Measurements from ENCODE around the gene CAP2.
A peak's percentile ranks its signal among the peaks of the same experiment; 100 is the strongest.

Gene CAP2

DNA sequence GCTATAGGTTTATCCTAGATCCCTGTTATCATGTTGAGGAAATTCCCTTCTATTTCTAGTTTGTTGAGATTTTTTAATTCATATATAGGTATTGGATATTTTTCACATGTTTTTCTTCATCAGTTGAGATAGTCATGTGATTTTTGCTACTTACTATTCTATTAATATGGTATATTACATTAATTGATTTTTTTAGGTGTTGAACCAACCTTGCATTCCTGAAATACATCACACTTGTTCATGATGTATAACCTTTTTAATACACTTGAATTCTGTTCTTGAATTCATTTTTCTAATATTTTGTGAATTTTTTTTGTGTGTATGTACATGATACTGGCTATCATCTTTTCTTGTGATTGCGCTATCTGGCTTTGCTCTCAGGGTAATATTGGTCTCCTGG lies 25.5 kb upstream of the CAP2 start:
- Histone ChIP-seq H3K4me1 (ENCODE audit: control insufficient read depth, insufficient read depth, low read length) (no peaks in the 10 kb centered on the region), H3K9ac (ENCODE audit: low read depth, low read length) (no peak overlapping the region), H3K27me3 (ENCODE audit: control insufficient read depth, insufficient read depth, low read length) (no peaks in the 10 kb centered on the region), H3K36me3 (ENCODE audit: control insufficient read depth, insufficient read depth, low read length) (no peaks in the 10 kb centered on the region), H3K4me3 (ENCODE audit: low read depth, low read length) (no peak overlapping the region), H3K9me3 (ENCODE audit: control insufficient read depth, insufficient read depth, low read length) (no peaks in the 10 kb centered on the region)

DNA sequence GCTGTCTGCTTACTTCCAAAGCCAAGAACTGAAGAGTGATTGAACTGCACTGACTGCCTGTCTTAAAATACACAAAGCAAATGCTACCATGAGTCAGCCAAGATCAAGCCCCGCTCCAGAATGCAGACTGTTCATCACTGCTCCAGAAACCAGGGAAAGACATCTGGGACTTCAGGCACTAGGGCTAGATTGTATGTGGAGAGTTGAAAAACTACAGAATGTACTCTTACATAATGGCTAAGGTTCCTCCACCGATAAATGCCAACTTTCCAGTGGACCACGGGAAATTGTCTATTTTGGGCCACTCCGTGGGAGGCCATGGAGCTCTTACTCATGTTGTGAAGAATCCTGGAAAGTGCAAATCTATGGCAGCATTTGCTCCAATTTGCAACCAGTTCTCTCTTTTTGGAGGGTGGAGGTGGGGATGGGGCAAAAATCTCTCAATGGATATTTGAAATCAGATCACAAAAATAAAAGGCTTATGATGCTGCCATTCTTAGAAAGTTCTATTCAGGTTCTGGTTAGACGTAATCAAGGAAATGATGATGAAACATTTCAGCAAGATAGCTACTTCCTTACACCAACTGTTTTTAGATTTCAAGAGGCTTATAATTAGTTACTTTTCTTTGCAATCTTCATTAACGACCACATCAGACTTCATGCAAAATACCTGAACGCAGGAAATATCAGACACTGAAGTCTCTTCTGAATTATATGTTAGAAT lies 11.8 kb upstream of the CAP2 start:
- no peaks in the 10 kb centered on the region for H3K9me3 ChIP-seq (ENCODE audit: control insufficient read depth, insufficient read depth, low read length)
- no peaks in the 10 kb centered on the region for H3K4me1 ChIP-seq (ENCODE audit: control insufficient read depth, insufficient read depth, low read length)
- no peak overlapping the region for H3K4me3 ChIP-seq (ENCODE audit: low read depth, low read length)

DNA sequence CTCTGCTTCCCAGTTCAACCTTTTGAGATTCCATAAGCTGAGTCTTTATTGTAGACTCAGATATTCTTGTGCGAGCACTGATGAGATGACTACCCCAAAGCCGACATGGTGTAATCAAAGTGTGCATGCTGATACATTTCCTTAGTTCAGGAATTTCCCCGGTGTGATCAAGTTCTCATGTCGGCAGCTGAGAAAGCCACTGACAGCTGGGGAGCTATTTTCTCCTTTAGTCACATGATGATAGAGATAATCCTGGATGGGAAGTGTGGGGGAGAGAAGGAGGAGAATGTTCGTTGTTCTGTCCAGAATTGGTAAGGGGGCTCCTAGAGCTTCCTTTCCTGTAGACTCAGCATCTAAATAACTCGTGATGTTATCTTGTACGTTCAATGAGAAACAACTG lies 7.7 kb upstream of the CAP2 start:
- H3K9me3 ChIP-seq (ENCODE audit: control insufficient read depth, insufficient read depth, low read length): no peaks in the 10 kb centered on the region
- H3K4me1 ChIP-seq (ENCODE audit: control insufficient read depth, insufficient read depth, low read length): no peaks in the 10 kb centered on the region
- no peaks in the 10 kb centered on the region for H3K36me3 ChIP-seq (ENCODE audit: control insufficient read depth, insufficient read depth, low read length)
- no peak overlapping the region for H3K9ac ChIP-seq (ENCODE audit: low read depth, low read length)
- no peaks in the 10 kb centered on the region for H3K27me3 ChIP-seq (ENCODE audit: control insufficient read depth, insufficient read depth, low read length)
- no peak overlapping the region for H3K4me3 ChIP-seq (ENCODE audit: low read depth, low read length)

More for the DNA sequence above, 11.8 kb upstream of the CAP2 start:
- Histone ChIP-seq H3K9ac (ENCODE audit: low read depth, low read length) (no peak overlapping the region), H3K36me3 (ENCODE audit: control insufficient read depth, insufficient read depth, low read length) (no peaks in the 10 kb centered on the region), H3K27me3 (ENCODE audit: control insufficient read depth, insufficient read depth, low read length) (no peaks in the 10 kb centered on the region)

DNA sequence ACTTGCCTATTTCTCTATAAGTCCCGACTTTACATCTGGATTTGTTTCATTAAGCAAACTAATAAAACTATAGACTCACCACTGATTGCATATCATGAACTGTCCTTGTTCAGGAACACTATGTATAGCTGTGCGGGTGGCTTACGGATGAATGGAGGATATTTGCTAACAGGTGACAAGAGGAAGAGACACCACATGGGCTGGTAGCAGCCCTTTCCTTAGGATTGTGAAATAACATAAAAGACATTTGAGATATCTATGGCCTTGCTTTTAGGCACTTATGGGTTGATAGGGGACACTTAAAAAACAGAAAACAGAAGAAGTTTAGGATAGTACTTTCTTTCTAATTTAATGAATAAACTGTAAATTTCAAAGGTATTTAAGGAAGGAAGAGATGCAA lies 5.0 kb upstream of the CAP2 start:
- H3K27me3 ChIP-seq (ENCODE audit: control insufficient read depth, insufficient read depth, low read length): peaks cover 6% of the 10 kb centered on the region
- H3K9me3 ChIP-seq (ENCODE audit: control insufficient read depth, insufficient read depth, low read length): no peaks in the 10 kb centered on the region
- H3K4me1 ChIP-seq (ENCODE audit: control insufficient read depth, insufficient read depth, low read length): no peaks in the 10 kb centered on the region
- H3K4me3 ChIP-seq (ENCODE audit: low read depth, low read length): no peak overlapping the region
- no peaks in the 10 kb centered on the region for H3K36me3 ChIP-seq (ENCODE audit: control insufficient read depth, insufficient read depth, low read length)
- no peak overlapping the region for H3K9ac ChIP-seq (ENCODE audit: low read depth, low read length)

DNA sequence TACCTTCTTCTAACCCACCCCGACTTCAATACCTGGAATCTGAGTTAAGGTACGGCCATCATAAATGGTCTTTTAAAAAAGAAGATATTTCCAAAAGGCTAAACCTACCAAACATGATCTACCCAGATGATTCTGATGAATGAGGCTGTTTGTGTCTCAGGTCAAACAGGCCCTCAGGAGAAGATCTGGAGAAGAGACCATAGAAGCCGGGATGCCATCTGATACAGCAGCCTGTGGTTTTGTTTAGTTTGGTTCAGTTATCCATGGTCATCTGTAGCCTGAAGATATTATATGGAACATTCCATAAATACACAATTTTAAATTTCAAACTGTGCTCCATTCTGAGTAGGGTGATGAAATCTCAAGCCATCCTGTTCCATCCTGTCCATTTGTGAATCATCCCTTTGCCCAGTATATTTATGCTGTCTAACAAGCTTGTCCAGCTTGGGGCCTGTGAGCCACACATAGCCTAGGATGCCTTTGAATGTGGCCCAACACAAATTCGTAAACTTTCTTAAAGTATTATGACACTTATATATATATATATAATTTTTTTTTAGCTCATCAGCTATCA lies 4.0 kb upstream of the CAP2 start:
- H3K36me3 ChIP-seq (ENCODE audit: control insufficient read depth, insufficient read depth, low read length): no peaks in the 10 kb centered on the region
- no peaks in the 10 kb centered on the region for H3K4me1 ChIP-seq (ENCODE audit: control insufficient read depth, insufficient read depth, low read length)
- H3K4me3 ChIP-seq (ENCODE audit: low read depth, low read length): no peak overlapping the region
- H3K9me3 ChIP-seq (ENCODE audit: control insufficient read depth, insufficient read depth, low read length): no peaks in the 10 kb centered on the region
- H3K27me3 ChIP-seq (ENCODE audit: control insufficient read depth, insufficient read depth, low read length): peaks cover 6% of the 10 kb centered on the region
- no peak overlapping the region for H3K9ac ChIP-seq (ENCODE audit: low read depth, low read length)

DNA sequence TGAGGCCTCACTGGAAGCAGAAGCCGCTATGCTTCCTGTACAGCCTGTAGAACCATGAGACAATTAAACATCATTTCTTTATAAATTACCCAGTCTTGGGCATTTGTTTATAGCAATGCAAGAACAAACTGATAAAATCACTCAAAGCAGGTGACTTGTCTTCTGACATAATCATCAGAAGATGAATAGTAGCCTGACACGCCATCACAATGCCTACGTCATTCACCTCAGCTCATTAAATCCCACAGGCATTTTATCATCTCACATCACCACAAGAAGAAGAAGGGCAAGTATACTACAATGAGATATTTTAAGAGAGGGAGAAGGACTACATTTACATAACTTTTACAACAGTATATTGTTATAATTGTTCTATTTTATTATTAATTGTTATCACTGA lies 3.1 kb upstream of the CAP2 start:
- Histone ChIP-seq H3K9ac (ENCODE audit: low read depth, low read length) (no peak overlapping the region), H3K4me3 (ENCODE audit: low read depth, low read length) (no peak overlapping the region), H3K36me3 (ENCODE audit: control insufficient read depth, insufficient read depth, low read length) (no peaks in the 10 kb centered on the region)

DNA sequence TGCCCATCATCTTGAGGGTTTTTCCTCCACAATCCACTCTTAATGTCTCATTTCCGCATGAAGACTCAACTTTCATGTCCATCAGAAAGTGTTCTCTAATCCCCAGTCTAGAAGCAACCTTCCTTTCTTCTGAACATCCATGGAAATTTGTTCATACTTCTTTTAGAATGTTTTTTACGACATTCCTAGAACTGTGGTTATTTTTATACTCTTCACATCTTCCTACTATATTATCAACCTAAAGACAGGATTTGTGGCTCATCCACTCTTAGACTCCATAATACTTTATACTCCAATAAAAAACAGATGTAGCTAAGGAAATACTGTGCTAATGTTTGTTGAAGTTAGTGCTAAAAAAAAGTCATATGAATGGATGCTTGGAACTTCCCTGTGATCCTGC lies 1.4 kb upstream of the CAP2 start:
- peaks cover 6% of the 10 kb centered on the region for H3K27me3 ChIP-seq (ENCODE audit: control insufficient read depth, insufficient read depth, low read length)
- H3K4me1 ChIP-seq (ENCODE audit: control insufficient read depth, insufficient read depth, low read length): peaks cover 7% of the 10 kb centered on the region
- H3K36me3 ChIP-seq (ENCODE audit: control insufficient read depth, insufficient read depth, low read length): no peaks in the 10 kb centered on the region
- no peaks in the 10 kb centered on the region for H3K9me3 ChIP-seq (ENCODE audit: control insufficient read depth, insufficient read depth, low read length)
- no peak overlapping the region for H3K4me3 ChIP-seq (ENCODE audit: low read depth, low read length)
- no peak overlapping the region for H3K9ac ChIP-seq (ENCODE audit: low read depth, low read length)

More for the DNA sequence above, 3.1 kb upstream of the CAP2 start:
- Histone ChIP-seq H3K27me3 (ENCODE audit: control insufficient read depth, insufficient read depth, low read length) (peaks cover 6% of the 10 kb centered on the region), H3K4me1 (ENCODE audit: control insufficient read depth, insufficient read depth, low read length) (peaks cover 5% of the 10 kb centered on the region), H3K9me3 (ENCODE audit: control insufficient read depth, insufficient read depth, low read length) (no peaks in the 10 kb centered on the region)

DNA sequence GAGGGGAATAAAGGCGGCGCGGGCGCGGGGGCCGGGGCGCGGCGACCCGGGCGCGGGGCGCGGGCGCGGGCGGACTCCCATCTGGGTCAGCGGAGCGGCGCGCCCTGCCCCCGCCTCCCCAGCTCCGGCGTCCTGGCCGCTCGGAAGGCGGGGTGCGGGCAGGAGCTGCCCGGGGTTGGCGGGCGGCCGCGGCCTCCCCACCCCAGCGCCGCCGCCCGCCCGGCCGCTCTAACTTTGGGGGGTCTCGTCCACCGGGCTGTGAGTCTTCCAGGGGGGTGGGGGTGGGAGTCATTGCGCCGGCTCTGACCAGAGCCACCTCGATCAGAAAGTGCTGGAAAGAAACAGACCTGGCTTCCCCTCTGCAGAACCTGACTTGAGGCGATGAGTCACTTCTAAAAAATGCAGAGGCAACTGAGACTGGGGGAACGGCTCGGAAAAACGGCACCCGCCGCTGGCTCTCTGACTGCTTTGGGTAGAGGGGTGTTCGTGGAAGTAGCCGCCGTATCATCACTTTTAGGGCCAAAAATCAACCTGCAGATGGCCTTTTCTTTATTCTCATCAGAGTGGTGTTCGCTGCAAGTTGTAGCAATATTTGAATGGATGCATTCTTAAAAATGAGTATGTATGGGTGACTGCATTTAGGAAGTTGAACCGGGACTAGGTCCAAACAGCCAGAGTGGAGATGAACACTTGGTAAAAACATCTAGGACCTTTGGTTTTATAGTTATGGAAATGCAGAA lies 667 bp downstream of the CAP2 start:
- Histone ChIP-seq H3K4me3 (ENCODE audit: low read depth, low read length) (peak overlapping the region; percentile 63), H3K9ac (ENCODE audit: low read depth, low read length) (no peak overlapping the region)

DNA sequence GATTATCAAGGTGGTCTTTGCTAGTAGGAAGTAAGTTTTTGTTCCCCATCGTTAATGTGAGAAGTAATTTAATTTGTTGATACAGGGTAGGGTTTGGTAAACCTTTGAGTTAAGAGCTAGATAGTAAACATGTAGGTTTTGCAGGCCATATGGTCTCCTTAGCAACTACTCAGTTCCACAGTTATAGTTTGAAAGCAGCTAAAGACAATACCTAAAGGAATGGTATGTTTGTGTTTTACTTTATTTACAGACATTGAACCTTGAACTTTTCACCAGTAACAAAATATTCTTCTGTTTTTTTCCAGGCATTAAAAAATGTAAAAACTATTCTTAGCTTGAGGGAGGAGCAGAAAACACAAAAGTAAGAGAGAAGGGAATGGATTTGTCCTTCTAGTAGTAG lies 1.7 kb downstream of the CAP2 start:
- no peak overlapping the region for H3K9ac ChIP-seq (ENCODE audit: low read depth, low read length)
- H3K4me3 ChIP-seq (ENCODE audit: low read depth, low read length): no peak overlapping the region
- peaks cover 7% of the 10 kb centered on the region for H3K4me1 ChIP-seq (ENCODE audit: control insufficient read depth, insufficient read depth, low read length)
- peaks cover 6% of the 10 kb centered on the region for H3K27me3 ChIP-seq (ENCODE audit: control insufficient read depth, insufficient read depth, low read length)
- no peaks in the 10 kb centered on the region for H3K36me3 ChIP-seq (ENCODE audit: control insufficient read depth, insufficient read depth, low read length)
- H3K9me3 ChIP-seq (ENCODE audit: control insufficient read depth, insufficient read depth, low read length): no peaks in the 10 kb centered on the region

More for the DNA sequence above, 667 bp downstream of the CAP2 start:
- Histone ChIP-seq H3K4me1 (ENCODE audit: control insufficient read depth, insufficient read depth, low read length) (peaks cover 7% of the 10 kb centered on the region), H3K9me3 (ENCODE audit: control insufficient read depth, insufficient read depth, low read length) (no peaks in the 10 kb centered on the region), H3K27me3 (ENCODE audit: control insufficient read depth, insufficient read depth, low read length) (peaks cover 6% of the 10 kb centered on the region), H3K36me3 (ENCODE audit: control insufficient read depth, insufficient read depth, low read length) (no peaks in the 10 kb centered on the region)

DNA sequence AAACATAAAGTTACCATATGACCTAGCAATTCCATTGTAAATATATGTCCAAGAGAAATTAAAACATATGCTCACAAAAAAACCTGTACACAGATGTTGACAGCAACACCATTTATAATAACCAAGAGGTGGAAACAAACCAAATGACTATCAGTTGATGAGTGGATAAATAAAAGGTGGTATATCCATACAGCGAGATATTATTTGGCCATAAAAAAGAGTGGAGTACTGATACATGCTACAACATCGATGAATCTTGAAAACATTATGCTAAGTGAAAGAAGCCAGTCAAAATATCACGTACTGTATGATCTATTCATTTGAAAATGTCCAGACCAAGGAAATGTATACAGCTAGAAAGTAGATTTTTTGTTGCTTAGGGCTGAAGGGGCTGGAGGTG lies 2.9 kb downstream of the CAP2 start:
- peaks cover 6% of the 10 kb centered on the region for H3K27me3 ChIP-seq (ENCODE audit: control insufficient read depth, insufficient read depth, low read length)
- H3K9me3 ChIP-seq (ENCODE audit: control insufficient read depth, insufficient read depth, low read length): no peaks in the 10 kb centered on the region
- H3K4me3 ChIP-seq (ENCODE audit: low read depth, low read length): no peak overlapping the region
- H3K9ac ChIP-seq (ENCODE audit: low read depth, low read length): no peak overlapping the region
- peaks cover 7% of the 10 kb centered on the region for H3K4me1 ChIP-seq (ENCODE audit: control insufficient read depth, insufficient read depth, low read length)
- H3K36me3 ChIP-seq (ENCODE audit: control insufficient read depth, insufficient read depth, low read length): no peaks in the 10 kb centered on the region

DNA sequence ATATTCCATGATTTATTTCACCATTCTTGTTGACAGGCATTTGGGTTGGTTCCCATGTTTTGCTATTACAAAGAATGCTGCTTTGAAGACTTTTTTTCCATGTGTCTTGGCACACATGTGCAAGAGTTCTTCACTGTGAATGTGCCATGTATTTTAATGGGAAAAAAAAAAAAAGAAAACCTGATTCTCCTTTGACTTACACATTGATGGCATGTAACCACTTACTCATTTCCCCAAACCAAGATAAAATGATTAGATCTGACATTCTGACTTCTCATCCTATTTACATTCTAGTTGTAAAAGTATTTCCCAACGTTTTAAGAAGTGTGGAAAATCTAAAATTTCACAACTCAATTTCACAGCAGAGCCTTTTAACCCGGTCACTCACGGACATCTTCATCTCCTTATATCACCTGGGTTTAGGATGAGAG lies 4.4 kb downstream of the CAP2 start:
- H3K9ac ChIP-seq (ENCODE audit: low read depth, low read length): no peak overlapping the region
- peaks cover under 1% of the 10 kb centered on the region for H3K27me3 ChIP-seq (ENCODE audit: control insufficient read depth, insufficient read depth, low read length)
- no peak overlapping the region for H3K4me3 ChIP-seq (ENCODE audit: low read depth, low read length)
- H3K4me1 ChIP-seq (ENCODE audit: control insufficient read depth, insufficient read depth, low read length): peaks cover 7% of the 10 kb centered on the region
- no peaks in the 10 kb centered on the region for H3K9me3 ChIP-seq (ENCODE audit: control insufficient read depth, insufficient read depth, low read length)
- no peaks in the 10 kb centered on the region for H3K36me3 ChIP-seq (ENCODE audit: control insufficient read depth, insufficient read depth, low read length)
